Measurements from ENCODE around the gene SRRM2.

The SRRM2 gene

DNA sequence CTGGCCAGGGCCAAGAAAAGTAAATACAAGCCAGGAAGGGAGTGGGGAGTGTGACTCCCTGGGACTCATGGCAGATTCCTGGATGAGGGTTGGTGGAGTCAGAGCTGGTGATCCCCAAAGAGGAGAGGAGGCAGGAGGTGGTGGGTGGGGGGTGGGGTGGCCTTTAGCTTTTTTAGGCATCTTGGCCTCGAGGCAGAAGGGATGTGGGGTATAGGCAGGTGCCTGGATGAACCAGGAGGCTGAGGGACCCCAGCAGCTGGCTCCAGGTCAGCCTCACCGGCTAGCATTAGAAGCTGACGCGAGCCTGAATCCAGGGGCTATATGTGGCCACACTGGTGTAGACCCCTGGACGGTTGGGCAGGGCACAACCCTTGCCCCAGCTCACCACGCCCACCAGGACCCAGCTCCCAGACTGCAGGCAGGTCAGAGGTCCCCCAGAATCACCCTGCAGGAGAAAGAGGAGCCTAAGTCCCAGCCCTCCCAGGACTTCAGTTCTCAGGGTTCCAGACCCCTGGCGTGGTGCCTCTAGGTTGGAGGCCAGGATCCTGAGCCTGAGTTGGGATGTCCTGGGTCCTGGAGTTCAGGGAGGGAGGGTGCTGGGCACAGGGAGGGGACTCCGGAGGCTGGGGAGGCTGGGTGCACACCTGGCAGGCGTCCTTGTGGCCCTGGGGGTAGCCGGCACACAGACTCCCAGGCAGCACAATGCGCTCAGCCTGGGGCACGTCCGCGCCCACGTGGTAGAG, 32.1 kb downstream of the SRRM2 start:
- no peak overlapping the region for H3K9ac ChIP-seq (ENCODE audit: low read length)
- TF ChIP-seq CTCF (IDR thresholded peaks at IDR 0.05; ENCODE audit: low read depth, low read length) (no peak), EZH2phosphoT487 (IDR thresholded peaks at IDR 0.05; ENCODE audit: low read depth) (no peak)
- no peak overlapping the region for H3K4me2 ChIP-seq (ENCODE audit: low read length)
- H3K27ac ChIP-seq (ENCODE audit: low read length), result no peak overlapping the region
- no peaks in the 10 kb centered on the region for H4K20me1 ChIP-seq (ENCODE audit: insufficient read depth, low read length)
- no peaks in the 10 kb centered on the region for H3K79me2 ChIP-seq (ENCODE audit: low read length)
- H3K36me3 ChIP-seq (replicated peaks; ENCODE audit: low read depth, low read length), result no peaks in the 10 kb centered on the region
- no peak overlapping the region for H3K4me3 ChIP-seq (ENCODE audit: low read length)
- no peaks in the 10 kb centered on the region for H3K9me3 ChIP-seq (ENCODE audit: insufficient read depth, low read length)
- H3K27me3 ChIP-seq (ENCODE audit: low read depth, low read length), result no peaks in the 10 kb centered on the region
- H2AFZ ChIP-seq (ENCODE audit: low read depth, low read length), result no peak overlapping the region
- H3K4me1 ChIP-seq (ENCODE audit: low read length), result no peaks in the 10 kb centered on the region

DNA sequence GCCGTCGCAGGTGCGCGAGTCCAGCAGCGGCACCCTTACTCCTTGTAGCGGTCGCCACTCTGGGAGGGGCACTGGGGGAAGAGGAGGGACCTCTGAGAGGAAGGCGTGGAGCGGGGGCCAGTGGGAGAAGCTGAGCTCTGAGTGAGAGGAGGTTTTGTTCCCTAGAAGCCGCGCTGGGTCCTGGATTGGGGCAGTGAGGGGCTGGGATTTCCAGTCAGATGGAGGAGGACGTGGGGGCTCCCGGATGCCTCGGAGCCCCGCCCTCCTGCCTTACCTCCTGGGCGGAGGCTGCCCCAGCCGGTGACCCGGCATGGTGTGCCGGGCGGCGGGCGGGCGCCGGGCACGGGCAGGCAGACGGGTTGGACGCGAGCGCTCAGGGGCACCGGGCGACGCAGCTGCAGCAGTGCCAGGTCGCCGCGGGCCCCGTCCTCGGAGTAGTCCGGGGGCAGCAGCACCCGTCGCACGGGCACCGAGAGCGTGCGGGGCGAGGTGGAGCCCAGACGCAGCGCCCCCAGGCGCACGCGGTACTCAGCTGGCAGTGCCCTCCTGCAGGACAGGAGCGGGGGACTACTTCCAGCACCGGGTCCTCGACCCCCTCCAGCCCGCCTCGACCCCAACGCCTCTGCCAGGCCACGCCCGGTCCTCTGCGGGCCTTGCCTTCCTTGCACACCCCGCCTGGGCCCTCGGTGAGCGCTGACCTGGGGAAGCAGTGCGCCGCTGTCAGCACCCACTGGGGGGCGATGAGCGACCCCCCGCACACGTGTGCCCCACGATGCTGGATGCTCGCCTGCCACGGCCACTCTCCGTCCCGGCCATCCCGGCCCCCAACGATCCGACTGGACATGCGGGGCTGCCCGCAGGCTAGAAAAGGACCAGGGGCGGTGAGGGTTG, 32.9 kb downstream of the SRRM2 start:
- no peak overlapping the region for H2AFZ ChIP-seq (ENCODE audit: low read depth, low read length)
- H3K27me3 ChIP-seq (ENCODE audit: low read depth, low read length), result no peaks in the 10 kb centered on the region
- no peak overlapping the region for H3K4me3 ChIP-seq (ENCODE audit: low read length)
- H3K36me3 ChIP-seq (replicated peaks; ENCODE audit: low read depth, low read length), result no peaks in the 10 kb centered on the region
- no peak overlapping the region for H3K27ac ChIP-seq (ENCODE audit: low read length)
- H3K4me2 ChIP-seq (ENCODE audit: low read length), result no peak overlapping the region
- no peaks in the 10 kb centered on the region for H3K79me2 ChIP-seq (ENCODE audit: low read length)
- H3K9me3 ChIP-seq (ENCODE audit: insufficient read depth, low read length), result no peaks in the 10 kb centered on the region
- TF ChIP-seq CTCF (IDR thresholded peaks at IDR 0.05; ENCODE audit: low read depth, low read length) (0 out of 2 replicates have a peak, but pooled peaks have one; percentile 8), EZH2phosphoT487 (IDR thresholded peaks at IDR 0.05; ENCODE audit: low read depth) (no peak)
- no peaks in the 10 kb centered on the region for H3K4me1 ChIP-seq (ENCODE audit: low read length)
- H4K20me1 ChIP-seq (ENCODE audit: insufficient read depth, low read length), result no peaks in the 10 kb centered on the region
- no peak overlapping the region for H3K9ac ChIP-seq (ENCODE audit: low read length)

DNA sequence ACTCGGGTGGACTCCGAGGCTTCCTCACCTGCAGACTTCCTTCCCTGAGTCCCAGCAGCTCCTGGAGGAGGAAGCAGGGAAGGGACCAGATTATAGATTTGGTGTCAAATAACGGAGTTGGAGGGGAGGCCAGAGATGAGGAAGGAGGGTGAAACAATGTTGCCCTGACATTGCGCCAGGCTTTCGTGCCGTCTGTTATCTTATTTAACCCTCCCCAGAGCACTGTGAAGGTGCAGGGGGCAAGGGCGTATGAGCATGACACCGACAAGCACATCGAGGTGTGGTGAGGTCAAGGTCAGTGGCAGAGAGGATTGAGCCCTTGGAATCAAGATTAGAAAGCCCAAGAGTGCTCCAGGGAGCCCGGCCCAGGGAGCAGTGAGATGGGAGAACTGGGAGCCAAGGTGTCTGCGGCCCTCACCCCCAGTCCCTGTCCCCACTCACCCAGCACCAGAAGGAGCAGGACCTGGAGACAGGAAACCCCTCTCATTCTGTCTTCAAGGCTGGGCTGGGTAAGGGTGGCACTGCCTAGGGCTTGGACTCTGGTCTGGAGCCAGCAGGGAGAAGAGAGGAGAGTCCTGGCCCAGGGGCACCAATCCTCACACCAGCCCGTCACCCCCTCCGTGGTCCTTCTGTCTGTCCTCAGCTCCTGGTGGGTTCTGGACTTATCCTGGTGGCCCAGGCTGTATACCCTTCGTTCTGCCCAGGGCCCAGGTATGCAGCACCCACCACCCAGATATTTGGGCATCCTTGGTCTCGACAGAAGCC, 33.8 kb downstream of the SRRM2 start:
- no peak overlapping the region for H2AFZ ChIP-seq (ENCODE audit: low read depth, low read length)
- H3K27me3 ChIP-seq (ENCODE audit: low read depth, low read length), result 0 out of 2 replicates have a peak, but pooled peaks cover 5% of the 10 kb centered on the region
- H3K4me3 ChIP-seq (ENCODE audit: low read length), result no peak overlapping the region
- no peak for TF ChIP-seq EZH2phosphoT487 (IDR thresholded peaks at IDR 0.05; ENCODE audit: low read depth)
- no peak for TF ChIP-seq CTCF (IDR thresholded peaks at IDR 0.05; ENCODE audit: low read depth, low read length)
- no peak overlapping the region for H3K9ac ChIP-seq (ENCODE audit: low read length)
- H3K4me2 ChIP-seq (ENCODE audit: low read length), result no peak overlapping the region
- no peaks in the 10 kb centered on the region for H3K36me3 ChIP-seq (replicated peaks; ENCODE audit: low read depth, low read length)
- no peaks in the 10 kb centered on the region for H3K79me2 ChIP-seq (ENCODE audit: low read length)
- no peaks in the 10 kb centered on the region for H3K9me3 ChIP-seq (ENCODE audit: insufficient read depth, low read length)
- H3K27ac ChIP-seq (ENCODE audit: low read length), result no peak overlapping the region
- H3K4me1 ChIP-seq (ENCODE audit: low read length), result no peaks in the 10 kb centered on the region
- H4K20me1 ChIP-seq (ENCODE audit: insufficient read depth, low read length), result no peaks in the 10 kb centered on the region

DNA sequence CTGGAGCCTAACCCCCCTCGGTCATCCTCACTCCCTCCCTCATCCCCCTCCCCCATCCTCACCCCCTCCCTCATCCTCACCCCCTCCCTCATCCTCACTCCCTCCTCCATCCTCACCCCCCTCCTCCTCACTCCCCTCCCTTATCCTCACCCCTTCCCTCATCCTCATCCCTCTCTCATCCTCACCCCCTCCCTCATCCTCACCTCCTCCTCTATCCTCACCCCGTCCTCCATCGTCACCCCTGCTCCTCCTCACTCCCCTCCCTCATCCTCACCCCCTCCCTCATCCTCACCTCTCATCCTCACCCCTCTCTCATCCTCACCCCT, 34.4 kb downstream of the SRRM2 start:
- Histone ChIP-seq H3K27ac (ENCODE audit: low read length) (no peak overlapping the region), H3K79me2 (ENCODE audit: low read length) (no peaks in the 10 kb centered on the region), H4K20me1 (ENCODE audit: insufficient read depth, low read length) (no peaks in the 10 kb centered on the region), H3K4me3 (ENCODE audit: low read length) (no peak overlapping the region), H3K36me3 (replicated peaks; ENCODE audit: low read depth, low read length) (no peaks in the 10 kb centered on the region), H3K9ac (ENCODE audit: low read length) (no peak overlapping the region), H2AFZ (ENCODE audit: low read depth, low read length) (no peak overlapping the region), H3K4me1 (ENCODE audit: low read length) (no peaks in the 10 kb centered on the region), H3K9me3 (ENCODE audit: insufficient read depth, low read length) (no peaks in the 10 kb centered on the region), H3K27me3 (ENCODE audit: low read depth, low read length) (0 out of 2 replicates have a peak, but pooled peaks cover 5% of the 10 kb centered on the region), H3K4me2 (ENCODE audit: low read length) (no peak overlapping the region)
- TF ChIP-seq CTCF (IDR thresholded peaks at IDR 0.05; ENCODE audit: low read depth, low read length) (no peak), EZH2phosphoT487 (IDR thresholded peaks at IDR 0.05; ENCODE audit: low read depth) (no peak)
